GM23338 (cell line): ENCODE data around the gene RCOR3. TPM values are rescaled to one million over a fixed set of nuclear protein-coding genes. Genes with fewer than 3 reads are reported as not detected.

ENCODE experiments used
- ATAC-seq: fragments of 200-7000 bp; cut with Tn5 transposase; 3 replicates; pipeline ENCODE4 v1.9.1; 2020
- DNase-seq: peaks from one replicate; pipeline ENCODE4 v3.0.0-alpha.2; 2015; ENCODE audit warnings: low spot score
- H2AFZ ChIP-seq: fragments of 200-600 bp; sonication (generic); 2 replicates; pipeline ENCODE4 v1.8.0; 2016; ENCODE audit warnings: antibody characterized with exemption, mild to moderate bottlenecking, moderate library complexity
- H3F3A ChIP-seq: fragments of 200-600 bp; sonication (generic); replicated peaks from 2 replicates; pipeline ENCODE4 v1.8.0; 2017; ENCODE audit warnings: antibody characterized with exemption, mixed run types, low read depth
- H3K27ac ChIP-seq: fragments of 200-600 bp; sonication (generic); 2 replicates; pipeline ENCODE4 v1.6.1; 2016; ENCODE audit warnings: low read depth
- H3K27me3 ChIP-seq: fragments of 200-600 bp; sonication (generic); 2 replicates; pipeline ENCODE4 v1.8.0; 2016; ENCODE audit warnings: mild to moderate bottlenecking, mixed run types, moderate library complexity; ENCODE audit not compliant: insufficient read depth
- H3K36me3 ChIP-seq: fragments of 200-600 bp; sonication (generic); 2 replicates; pipeline ENCODE4 v1.8.0; 2016; ENCODE audit warnings: mild to moderate bottlenecking; ENCODE audit not compliant: insufficient read depth
- H3K4me1 ChIP-seq: fragments of 200-600 bp; sonication (generic); 2 replicates; pipeline ENCODE4 v1.8.0; 2016; ENCODE audit warnings: mild to moderate bottlenecking, moderate library complexity; ENCODE audit not compliant: insufficient read depth
- H3K4me2 ChIP-seq: fragments of 200-600 bp; sonication (generic); 2 replicates; pipeline ENCODE4 v1.7.1; 2017; ENCODE audit warnings: mixed run types
- H3K4me3 ChIP-seq: fragments of 200-600 bp; sonication (generic); 2 replicates; pipeline ENCODE4 v1.6.1; 2016; ENCODE audit warnings: mixed run types
- H3K79me2 ChIP-seq: fragments of 200-600 bp; sonication (generic); replicated peaks from 2 replicates; pipeline ENCODE4 v1.8.0; 2017; ENCODE audit warnings: mild to moderate bottlenecking; ENCODE audit not compliant: insufficient read depth
- H3K9me2 ChIP-seq: fragments of 200-600 bp; sonication (generic); 2 replicates; pipeline ENCODE4 v1.8.0; 2017; ENCODE audit not compliant: insufficient read depth
- H4K20me1 ChIP-seq: fragments of 200-600 bp; sonication (generic); replicated peaks from 2 replicates; pipeline ENCODE4 v1.8.0; 2017; ENCODE audit warnings: mild to moderate bottlenecking; ENCODE audit not compliant: insufficient read depth
- H3K27ac Mint-ChIP-seq: 2 replicates; pipeline ENCODE4 v1.8.0; 2020; ENCODE audit warnings: inconsistent platforms, mild to moderate bottlenecking, moderate library complexity, mixed read lengths
- H3K27me3 Mint-ChIP-seq: 3 replicates; pipeline ENCODE4 v1.8.0; 2022; ENCODE audit warnings: low read depth, mild to moderate bottlenecking, moderate library complexity, mixed read lengths, inconsistent platforms; ENCODE audit not compliant: insufficient read depth, poor library complexity
- H3K36me3 Mint-ChIP-seq: 3 replicates; pipeline ENCODE4 v1.8.0; 2021; ENCODE audit warnings: low read depth, mild to moderate bottlenecking, inconsistent platforms, moderate library complexity, mixed read lengths
- H3K4me1 Mint-ChIP-seq: 3 replicates; pipeline ENCODE4 v1.8.0; 2020; ENCODE audit warnings: mild to moderate bottlenecking, inconsistent platforms, mixed read lengths
- H3K4me3 Mint-ChIP-seq: 3 replicates; pipeline ENCODE4 v1.8.0; 2021; ENCODE audit warnings: moderate library complexity, mild to moderate bottlenecking, inconsistent platforms, mixed read lengths
- H3K9me3 Mint-ChIP-seq: 3 replicates; pipeline ENCODE4 v1.8.0; 2020; ENCODE audit warnings: moderate library complexity, mild to moderate bottlenecking, inconsistent platforms, mixed read lengths
- CTCF ChIP-seq, 2 experiments: fragments of 200-600 bp in 1 of 2; sonication (generic) in 1 of 2; conservative IDR thresholded peaks; 2 replicates each; pipeline versions ENCODE4 v1.5.1 to v1.6.1; 2016 to 2017; ENCODE audit warnings: antibody characterized with exemption in 2 of 2, low read depth in 2 of 2, mild to moderate bottlenecking in 2 of 2, moderate library complexity in 1 of 2
- ETS1 ChIP-seq: IDR thresholded peaks from 2 replicates; pipeline ENCODE4 v1.6.1; 2016; ENCODE audit warnings: antibody characterized with exemption
- POLR2AphosphoS5 ChIP-seq: IDR thresholded peaks from 2 replicates; pipeline ENCODE4 v1.6.1; 2016; ENCODE audit warnings: antibody characterized with exemption, low read depth
- REST ChIP-seq: IDR thresholded peaks from one replicate; pipeline ENCODE4 v1.6.1; 2018; ENCODE audit warnings: antibody characterized with exemption; ENCODE audit not compliant: unreplicated experiment
- STAT1 ChIP-seq: IDR thresholded peaks from one replicate; pipeline ENCODE4 v1.6.1; 2016; ENCODE audit warnings: antibody characterized with exemption; ENCODE audit not compliant: unreplicated experiment
- ZNF114 ChIP-seq: fragments of 250-450 bp; sonication (Bioruptor Pico); IDR thresholded peaks from 2 replicates; pipeline ENCODE4 v1.5.0; 2020; ENCODE audit warnings: mild to moderate bottlenecking, moderate library complexity
- ZNF331 ChIP-seq: fragments of 250-450 bp; sonication (Bioruptor Pico); IDR thresholded peaks from 2 replicates; pipeline ENCODE4 v1.5.0; 2020; ENCODE audit warnings: low read depth, mild to moderate bottlenecking, moderate library complexity
- ZNF462 ChIP-seq: fragments of 250-450 bp; sonication (Bioruptor Pico); IDR thresholded peaks from 2 replicates; pipeline ENCODE4 v1.5.0; 2020; ENCODE audit warnings: mild to moderate bottlenecking, moderate library complexity
- polyA plus RNA-seq: library from polyadenylated mRNA; unstranded; fragments of >200 nt; fragmentation: Nextera tagmentation; extraction: Ambion mirVana; gene quantifications from 2 replicates; pipeline ENCODE4 v1.2.1, GENCODE V29; 2016
- total RNA-seq: library from RNA; depleted of rRNA; stranded (reverse); fragments of >200 nt; shearing (Covaris generic); gene quantifications from 2 replicates; pipeline ENCODE4 v1.2.3, GENCODE V29; 2014

RCOR3 gene
- total and polyA plus RNA-seq, 2 experiments from 2014 or later: 19.4 to 26.2 TPM

GRCh38 chr1:211267204-211267857 lies 8.2 kb downstream of the RCOR3 start (continued):
- no peak for TF ChIP-seq CTCF (conservative IDR thresholded peaks at IDR 0.05; ENCODE audit: low read depth in 2 of 2)

- no peaks in the 10 kb centered on the region; the same call in 1 of the 2 replicates for H3F3A ChIP-seq
- H3K27ac ChIP-seq: no peak overlapping the region
- Mint-ChIP-seq H3K27me3 (no peaks in the 10 kb centered on the region), H3K27ac (no peak overlapping the region), H3K4me3 (no peak overlapping the region), H3K9me3 (no peaks in the 10 kb centered on the region), H3K4me1 (no peaks in the 10 kb centered on the region), H3K36me3 (peaks cover 26% of the 10 kb centered on the region; the same call in 2 of the 3 replicates)
- DNase-seq: no peak
- no peak for ATAC-seq
- H2AFZ ChIP-seq: no peak overlapping the region
- H3K79me2 ChIP-seq: no peaks in the 10 kb centered on the region
- peaks cover 6% of the 10 kb centered on the region; the same call in 1 of the 2 replicates for H3K4me1 ChIP-seq
- TF ChIP-seq ETS1 (no peak), ZNF462 (no peak), ZNF114 (CRISPR knock-in tag) (no peak), STAT1 (no peak), ZNF331 (CRISPR knock-in tag) (no peak), REST (no peak), CTCF (conservative IDR thresholded peaks at IDR 0.05; ENCODE audit: low read depth in 2 of 2) (no peak), POLR2AphosphoS5 (no peak)
- no peak overlapping the region for H3K4me2 ChIP-seq
- H3K9me2 ChIP-seq: no peaks in the 10 kb centered on the region
- no peaks in the 10 kb centered on the region for H3K27me3 ChIP-seq
- no peak overlapping the region for H3K4me3 ChIP-seq
- H3K36me3 ChIP-seq: peaks cover 29% of the 10 kb centered on the region
- 0 out of 2 replicates have a peak, but pooled peaks cover 4% of the 10 kb centered on the region for H4K20me1 ChIP-seq
Measured at GRCh38 chr1:211279340-211279739, 20.2 kb downstream of the RCOR3 start.
